ENCODE measurements around the gene LRRC63. TPM values are rescaled to one million over a fixed set of nuclear protein-coding genes. Genes with fewer than 3 reads are reported as not detected.

LRRC63 gene
- polyA plus RNA-seq, 1 of the 3 experiments (the other 2 are of a cell fraction) = 0.03 TPM

GRCh38 chr13:46176756-46177155 is 35.0 kb upstream of the LRRC63 start (continued):
- TF ChIP-seq GATA2 (CRISPR knock-in tag; IDR thresholded peaks at IDR 0.05) = no peak
- TF ChIP-seq CHD2 (IDR thresholded peaks at IDR 0.05; ENCODE audit: low read length, partially characterized antibody) = no peak
- no peak for TF ChIP-seq FOXJ3 (CRISPR knock-in tag; IDR thresholded peaks at IDR 0.05)

DNA sequence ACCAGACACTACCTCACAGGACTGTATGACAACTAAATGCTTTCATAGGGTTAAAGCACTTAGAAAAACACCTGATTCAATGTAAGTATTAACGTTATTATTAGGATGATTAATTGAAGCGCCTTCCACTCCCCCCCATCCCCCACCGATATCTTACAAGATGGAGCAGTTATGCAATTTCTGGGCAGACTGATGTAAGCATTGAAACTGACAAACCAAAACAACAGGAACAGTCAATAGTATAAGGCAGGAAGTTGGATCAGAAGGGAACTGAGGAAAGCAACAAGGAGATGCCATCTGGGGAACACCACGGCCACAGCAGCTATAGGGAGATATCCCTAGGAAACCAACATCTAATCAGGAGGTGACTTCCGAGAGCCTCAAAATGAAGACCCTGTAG is 33.6 kb upstream of the LRRC63 start:
- CTCF ChIA-PET = no interaction called here
- H3K27ac ChIP-seq (ENCODE audit: low read depth in 2 of 2, low read length in 1 of 2) = no peak overlapping the region
- no peaks in the 10 kb centered on the region; a peak in 2 of 4 replicates for H3K4me1 ChIP-seq (ENCODE audit: control insufficient read depth in 1 of 2, insufficient read depth in 2 of 2, low read depth in 1 of 2, low read length in 1 of 2)
- 0 out of 2 replicates have a peak, but pooled peaks cover 3% of the 10 kb centered on the region for H3K9me3 ChIP-seq
- no peak overlapping the region for H3K4me2 ChIP-seq
- H3K9ac ChIP-seq = no peak overlapping the region
- H3K4me3 ChIP-seq (ENCODE audit: low read depth in 2 of 2, low read length in 1 of 2) = no peak overlapping the region
- no peak for DNase-seq
- no peaks in the 10 kb centered on the region for H3K9me2 ChIP-seq
- TF ChIP-seq YY1 (IDR thresholded peaks at IDR 0.05; ENCODE audit: low read depth) = no peak
- TF ChIP-seq ELF1 (IDR thresholded peaks at IDR 0.05) = no peak
- no peak for TF ChIP-seq PBX3 (IDR thresholded peaks at IDR 0.05)
- TF ChIP-seq GABPA (IDR thresholded peaks at IDR 0.05; ENCODE audit: low read depth) = no peak
- no peak for TF ChIP-seq FOXM1 (IDR thresholded peaks at IDR 0.05; ENCODE audit: low read depth)
- TF ChIP-seq, protein P1, sequence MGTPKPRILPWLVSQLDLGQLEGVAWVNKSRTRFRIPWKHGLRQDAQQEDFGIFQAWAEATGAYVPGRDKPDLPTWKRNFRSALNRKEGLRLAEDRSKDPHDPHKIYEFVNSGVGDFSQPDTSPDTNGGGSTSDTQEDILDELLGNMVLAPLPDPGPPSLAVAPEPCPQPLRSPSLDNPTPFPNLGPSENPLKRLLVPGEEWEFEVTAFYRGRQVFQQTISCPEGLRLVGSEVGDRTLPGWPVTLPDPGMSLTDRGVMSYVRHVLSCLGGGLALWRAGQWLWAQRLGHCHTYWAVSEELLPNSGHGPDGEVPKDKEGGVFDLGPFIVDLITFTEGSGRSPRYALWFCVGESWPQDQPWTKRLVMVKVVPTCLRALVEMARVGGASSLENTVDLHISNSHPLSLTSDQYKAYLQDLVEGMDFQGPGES (IDR thresholded peaks at IDR 0.05; ENCODE audit: low read depth, low read length) = no peak
- POLR2A ChIA-PET = no interaction called here
- no peak overlapping the region for H2AFZ ChIP-seq (ENCODE audit: low read depth)
- H3F3A ChIP-seq (replicated peaks; ENCODE audit: insufficient read depth) = no peaks in the 10 kb centered on the region
- no peaks in the 10 kb centered on the region for H4K20me1 ChIP-seq (ENCODE audit: insufficient read depth)
- no peaks in the 10 kb centered on the region for H3K79me2 ChIP-seq (ENCODE audit: insufficient read depth)
- 84% methylated on average over 5 of the region's 5 CpGs for WGBS (ENCODE audit: low lambda C conversion rate)
- no peaks in the 10 kb centered on the region for H3K36me3 ChIP-seq (replicated peaks in 1 of 2; ENCODE audit: control insufficient read depth in 1 of 2, insufficient read depth in 2 of 2, low read length in 1 of 2)
- no peaks in the 10 kb centered on the region for H3K27me3 ChIP-seq (ENCODE audit: insufficient read depth)

- POLR2A ChIA-PET = no interaction called here
- Histone ChIP-seq H3K4me3 (ENCODE audit: low read depth in 2 of 2, low read length in 1 of 2) (no peak overlapping the region), H3K27me3 (ENCODE audit: insufficient read depth) (no peaks in the 10 kb centered on the region), H4K20me1 (ENCODE audit: insufficient read depth) (no peaks in the 10 kb centered on the region), H3K9me3 (0 out of 2 replicates have a peak, but pooled peaks cover 3% of the 10 kb centered on the region), H3K36me3 (replicated peaks in 1 of 2; ENCODE audit: control insufficient read depth in 1 of 2, insufficient read depth in 2 of 2, low read length in 1 of 2) (no peaks in the 10 kb centered on the region), H3K79me2 (ENCODE audit: insufficient read depth) (no peaks in the 10 kb centered on the region), H3F3A (replicated peaks; ENCODE audit: insufficient read depth) (no peaks in the 10 kb centered on the region), H3K9me2 (no peaks in the 10 kb centered on the region), H3K4me1 (ENCODE audit: control insufficient read depth in 1 of 2, insufficient read depth in 2 of 2, low read depth in 1 of 2, low read length in 1 of 2) (no peaks in the 10 kb centered on the region; a peak in 2 of 4 replicates), H3K27ac (ENCODE audit: low read depth in 2 of 2, low read length in 1 of 2) (no peak overlapping the region), H2AFZ (ENCODE audit: low read depth) (no peak overlapping the region), H3K4me2 (no peak overlapping the region), H3K9ac (no peak overlapping the region)
- DNase-seq = no peak
- CTCF ChIA-PET = no interaction called here
- TF ChIP-seq TEAD4 (IDR thresholded peaks at IDR 0.05; ENCODE audit: borderline replicate concordance, insufficient read depth) (no peak), REST (IDR thresholded peaks at IDR 0.05; ENCODE audit: low read depth, low read length) (no peak), MEF2A (IDR thresholded peaks at IDR 0.05; ENCODE audit: borderline replicate concordance, low read depth) (no peak), EZH2phosphoT487 (IDR thresholded peaks at IDR 0.05; ENCODE audit: borderline replicate concordance, low read depth) (no peak), GABPA (IDR thresholded peaks at IDR 0.05; ENCODE audit: low read depth) (no peak), RCOR1 (IDR thresholded peaks at IDR 0.05; ENCODE audit: low read length) (no peak), USF1 (IDR thresholded peaks at IDR 0.05; ENCODE audit: borderline replicate concordance, low read depth) (no peak), SMC3 (IDR thresholded peaks at IDR 0.05; ENCODE audit: low read depth, low read length) (no peak), CTCF (IDR thresholded peaks at IDR 0.05) (no peak)
- TF ChIP-seq, protein P1 (IDR thresholded peaks at IDR 0.05; ENCODE audit: low read depth, low read length) = no peak
Measured at GRCh38 chr13:46178821-46179220, 32.9 kb upstream of the LRRC63 start.
